NCI-H510A treated with DMSO at 0.1 percent for 48 hours (cell line): Measurements from ENCODE around the gene KCNH6.

Experiments used
- DNase-seq: peaks from one replicate; lab custom pipeline; 2025; lab: John Stamatoyannopoulos, UW

The KCNH6 gene

GRCh38 chr17:63534816-63535455, 11.8 kb downstream of the KCNH6 start:
- DNase-seq, result no peak

GRCh38 chr17:63535640-63536039, 12.5 kb downstream of the KCNH6 start:
- DNase-seq, result no peak

DNA sequence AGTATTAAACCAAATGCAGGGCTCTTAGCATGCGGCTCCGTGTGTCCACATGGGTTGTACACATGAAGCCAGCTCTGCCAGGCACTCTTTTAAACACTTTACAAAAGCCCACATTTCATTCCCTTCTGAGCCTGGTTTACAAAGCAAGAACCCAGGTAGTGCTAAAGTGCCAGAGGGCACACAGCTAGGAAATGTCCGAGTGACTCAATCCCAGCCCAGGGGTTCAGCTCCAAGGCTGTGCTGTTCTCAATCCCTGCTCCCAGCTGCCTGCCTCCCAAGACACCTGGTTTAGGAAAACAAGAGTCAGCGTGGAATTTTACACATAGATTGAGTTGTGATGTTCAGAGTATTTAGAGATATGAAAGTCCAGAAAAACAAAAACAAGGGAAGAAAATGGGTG, 13.8 kb downstream of the KCNH6 start:
- no peak for DNase-seq

DNA sequence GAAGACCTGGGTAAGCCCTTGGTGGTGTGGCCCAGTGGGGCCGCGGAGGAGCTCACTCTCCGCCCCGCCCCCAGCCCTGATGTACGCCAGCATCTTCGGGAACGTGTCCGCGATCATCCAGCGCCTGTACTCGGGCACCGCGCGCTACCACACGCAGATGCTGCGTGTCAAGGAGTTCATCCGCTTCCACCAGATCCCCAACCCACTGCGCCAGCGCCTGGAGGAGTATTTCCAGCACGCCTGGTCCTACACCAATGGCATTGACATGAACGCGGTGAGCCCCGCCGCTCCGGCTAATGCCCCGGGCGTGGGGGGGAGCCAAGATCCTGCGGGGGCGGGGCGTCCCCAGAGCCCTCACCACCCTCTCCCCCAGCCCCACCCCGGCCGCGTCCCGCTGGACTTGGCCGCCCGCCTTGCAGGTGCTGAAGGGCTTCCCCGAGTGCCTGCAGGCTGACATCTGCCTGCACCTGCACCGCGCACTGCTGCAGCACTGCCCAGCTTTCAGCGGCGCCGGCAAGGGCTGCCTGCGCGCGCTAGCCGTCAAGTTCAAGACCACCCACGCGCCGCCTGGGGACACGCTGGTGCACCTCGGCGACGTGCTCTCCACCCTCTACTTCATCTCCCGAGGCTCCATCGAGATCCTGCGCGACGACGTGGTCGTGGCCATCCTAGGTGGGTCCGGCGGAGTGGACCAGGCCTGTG, 15.0 kb downstream of the KCNH6 start:
- no peak for DNase-seq

DNA sequence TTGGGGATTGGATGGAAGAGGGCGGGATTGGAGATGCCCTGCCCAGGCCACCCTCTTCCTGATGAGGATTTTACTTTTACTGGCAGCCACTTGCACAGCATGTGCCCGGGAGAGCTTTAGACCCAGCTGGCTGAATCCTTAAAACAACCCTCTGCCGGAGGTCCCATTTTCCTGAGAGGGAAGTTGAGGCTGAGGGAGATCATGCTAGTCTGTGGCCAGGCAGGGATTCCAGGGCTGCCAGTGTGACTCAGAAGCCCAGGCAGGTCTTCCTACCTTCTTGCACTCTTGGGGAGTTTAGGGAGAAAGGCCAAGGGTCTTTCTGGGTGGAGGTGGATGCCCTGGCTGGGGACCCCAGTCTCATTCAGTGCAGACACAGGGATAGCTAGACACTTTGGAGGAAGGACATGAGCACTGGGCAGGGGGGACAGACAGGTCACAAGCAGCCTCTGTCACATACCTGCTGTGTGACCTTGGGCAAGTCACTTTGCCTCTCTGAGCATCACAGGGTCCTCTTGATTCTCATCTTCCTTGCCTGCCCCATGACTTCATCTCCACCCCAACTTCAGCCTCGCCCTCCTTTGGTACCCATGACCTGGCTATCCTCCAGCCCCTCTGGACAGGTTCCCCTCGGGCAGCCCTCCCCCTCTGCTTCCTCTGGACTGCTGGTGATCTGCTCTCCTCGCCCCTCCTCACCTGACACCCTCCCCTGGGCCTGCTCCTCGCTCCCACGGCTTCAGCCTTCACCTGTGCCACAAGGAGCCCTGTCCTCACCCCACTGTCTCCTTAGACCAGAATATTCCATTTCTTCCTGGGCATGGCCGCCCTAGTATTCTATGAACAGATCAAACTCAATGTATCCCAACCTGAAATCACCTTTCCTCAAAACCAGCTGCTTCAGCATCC, 15.8 kb downstream of the KCNH6 start:
- no peak for DNase-seq

DNA sequence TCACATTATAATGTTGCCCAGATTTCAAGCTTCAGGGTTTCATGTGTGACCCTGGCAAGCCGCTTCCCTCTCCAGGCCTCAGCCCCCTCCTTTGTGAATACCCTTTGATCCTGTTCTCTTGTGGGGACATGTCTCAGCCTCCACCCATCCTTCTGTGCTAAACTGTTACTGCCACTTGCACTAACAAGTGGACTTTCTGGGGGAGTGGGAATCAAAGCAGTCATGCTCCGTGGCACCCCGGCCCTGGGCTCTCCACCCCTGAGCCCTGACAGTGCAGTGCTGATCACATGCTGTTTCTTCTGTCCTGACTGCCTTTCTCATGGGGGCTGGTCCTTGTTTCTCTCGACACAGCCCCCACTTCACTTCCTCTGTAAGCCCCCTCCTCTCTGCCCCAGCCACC, 17.4 kb downstream of the KCNH6 start:
- no peak for DNase-seq

DNA sequence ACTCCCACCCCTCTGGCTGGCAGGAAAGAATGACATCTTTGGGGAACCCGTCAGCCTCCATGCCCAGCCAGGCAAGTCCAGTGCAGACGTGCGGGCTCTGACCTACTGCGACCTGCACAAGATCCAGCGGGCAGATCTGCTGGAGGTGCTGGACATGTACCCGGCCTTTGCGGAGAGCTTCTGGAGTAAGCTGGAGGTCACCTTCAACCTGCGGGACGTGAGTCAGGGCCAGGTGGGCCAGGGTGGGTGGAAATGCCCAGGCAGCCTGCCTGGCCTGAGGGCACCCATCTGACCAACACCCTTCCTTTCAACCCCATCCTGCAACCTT, 19.0 kb downstream of the KCNH6 start:
- DNase-seq, result no peak

DNA sequence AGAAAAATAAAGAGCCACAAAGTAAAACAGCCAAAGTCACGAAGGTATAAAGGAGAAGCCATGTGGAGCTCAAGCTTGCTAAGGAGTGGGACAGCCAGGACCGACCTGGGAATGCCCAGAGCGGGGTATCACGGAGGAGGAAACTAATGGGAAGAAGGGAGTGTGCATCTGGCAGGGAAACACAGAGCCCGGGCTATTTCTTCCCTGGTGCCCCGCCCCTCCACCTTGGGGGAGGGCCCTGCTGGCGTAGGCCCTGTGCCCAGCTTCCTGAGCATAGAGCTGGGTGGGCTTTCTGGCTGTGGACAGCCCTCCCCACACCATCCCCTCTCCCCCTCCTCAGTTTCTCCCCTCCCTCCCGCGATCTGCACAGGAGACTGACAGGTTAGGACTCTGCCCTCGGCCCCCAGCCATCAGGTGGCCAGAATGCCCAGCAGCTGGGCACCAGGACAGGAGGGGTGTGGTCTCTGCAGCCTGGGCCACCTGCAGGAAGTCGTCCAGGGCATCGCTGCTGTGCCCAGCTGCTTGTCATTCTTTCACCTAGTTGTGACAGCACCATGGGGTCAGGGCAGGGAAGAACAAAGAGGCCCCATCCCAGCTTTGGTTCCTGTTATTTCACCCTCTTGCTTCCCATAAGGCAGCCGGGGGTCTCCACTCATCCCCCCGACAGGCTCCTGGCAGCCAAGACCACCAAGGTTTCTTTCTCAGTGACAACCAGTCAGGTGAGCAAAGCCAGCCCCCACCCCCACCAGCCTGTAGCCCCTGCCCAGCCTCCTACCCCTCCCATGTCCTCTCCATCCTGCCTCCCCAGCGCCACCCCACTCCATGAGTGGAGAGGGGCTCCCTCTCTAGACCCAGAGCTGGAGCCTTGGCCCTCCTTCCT, 20.0 kb downstream of the KCNH6 start:
- peak; percentile 79 for DNase-seq

- no peak for DNase-seq
Measured at GRCh38 chr17:63543822-63544420, 20.8 kb downstream of the KCNH6 start.

GRCh38 chr17:63544467-63545301, 21.5 kb downstream of the KCNH6 start:
- no peak for DNase-seq

DNA sequence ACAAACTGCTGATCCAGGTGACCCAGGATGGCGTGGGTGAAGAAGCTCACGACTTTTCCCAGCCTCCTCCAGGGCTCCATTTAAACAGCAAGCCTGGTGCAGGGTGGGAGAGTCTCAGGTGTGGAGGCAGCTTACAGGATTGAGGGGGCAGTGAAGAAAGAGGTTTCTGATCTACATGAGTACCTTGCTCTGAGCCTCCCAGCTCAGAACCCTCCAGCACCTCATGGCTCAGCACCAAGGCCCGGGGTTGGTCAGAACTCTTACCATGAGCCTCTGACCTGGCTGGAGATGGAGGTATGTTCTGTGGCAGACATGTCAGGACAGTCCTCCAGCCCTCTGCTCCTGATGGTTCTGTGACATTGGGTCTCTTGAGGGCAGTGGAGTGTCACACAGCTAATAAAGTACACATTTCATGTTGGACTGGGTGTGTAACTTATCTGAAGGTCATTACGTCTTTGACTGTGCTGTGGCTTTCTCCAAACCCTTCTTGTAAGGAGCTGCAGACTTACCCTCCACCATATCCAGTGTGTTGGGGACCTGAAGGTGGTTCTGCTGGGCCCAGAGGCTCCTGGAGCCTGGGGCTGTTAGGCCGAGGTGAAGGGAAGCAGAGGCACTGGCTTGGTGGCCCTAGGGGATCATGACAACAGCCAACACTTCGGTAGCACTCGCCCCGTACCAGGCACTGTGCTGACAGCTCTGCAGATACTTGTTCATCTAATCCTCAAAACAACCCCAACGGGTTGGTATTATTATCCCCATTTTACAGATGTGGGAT, 23.3 kb downstream of the KCNH6 start:
- no peak for DNase-seq

DNA sequence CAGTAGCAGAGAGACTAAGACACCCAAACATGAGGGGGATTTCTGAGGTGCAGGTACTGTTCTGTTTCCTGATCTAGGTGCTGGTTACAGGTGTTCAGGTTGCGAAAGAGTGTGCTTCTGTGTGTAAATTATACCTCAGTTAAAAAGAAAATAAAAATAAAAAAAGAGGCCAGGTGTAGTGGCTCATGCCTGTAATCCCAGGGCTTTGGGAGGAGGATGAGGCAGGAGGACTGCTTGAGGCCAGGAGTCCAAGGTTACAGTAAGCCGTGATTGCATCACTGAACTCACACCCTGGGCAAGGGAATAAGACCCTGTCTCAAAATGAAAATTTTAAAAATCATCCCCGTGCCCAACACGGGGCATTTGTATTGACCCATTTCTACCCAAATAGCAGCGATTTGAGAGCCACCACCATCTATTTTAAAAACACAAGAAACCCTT, 23.9 kb downstream of the KCNH6 start:
- DNase-seq, result no peak

GRCh38 chr17:63549289-63549945, 26.3 kb downstream of the KCNH6 start:
- no peak for DNase-seq

GRCh38 chr17:63549946-63550816, 27.0 kb downstream of the KCNH6 start, which contains the start of gene DCAF7:
DCAF7 (plus strand) TSS chr17:63550477; CDS start chr17:63550678, 201 bp downstream.
- DNase-seq, result peak; percentile 100

DNA sequence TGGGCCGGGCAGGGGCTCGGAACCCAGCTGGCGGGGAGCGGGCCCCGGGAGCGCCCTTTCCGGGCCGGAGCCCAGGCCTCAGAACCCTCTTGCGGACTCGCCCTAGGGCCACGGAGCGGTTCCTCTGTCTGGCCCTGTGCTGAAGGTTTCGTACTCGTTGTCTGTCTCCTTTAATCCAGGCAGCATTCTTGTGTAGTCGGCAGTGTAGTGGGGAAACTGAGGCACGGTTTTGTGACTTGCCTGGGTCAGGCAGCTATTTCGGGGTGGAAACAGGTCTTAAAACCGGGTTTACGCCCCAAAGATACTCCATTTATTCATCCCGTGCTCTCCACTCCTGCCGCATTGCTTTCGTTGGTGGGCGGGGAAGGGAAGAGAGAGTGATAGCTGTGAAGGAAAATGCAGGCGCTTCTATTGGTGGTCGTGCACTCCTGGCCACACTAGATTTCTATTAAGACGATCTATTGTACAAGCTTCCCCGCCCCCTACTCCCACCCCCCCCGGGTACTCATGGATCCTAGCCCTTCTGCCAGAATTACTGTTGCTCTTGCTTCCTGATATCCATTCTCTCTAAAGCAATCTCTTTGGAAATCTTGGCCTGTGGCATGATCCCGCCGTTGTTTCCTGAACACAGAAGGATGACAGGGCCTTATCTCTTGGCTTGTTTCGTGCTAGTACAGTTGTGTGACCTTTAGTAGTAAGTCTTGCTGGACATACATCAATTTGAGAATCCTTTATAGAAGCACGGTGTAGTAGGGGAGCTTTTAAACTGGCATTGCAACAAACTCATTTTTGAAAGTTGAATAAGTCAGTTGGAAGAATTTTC, 27.9 kb downstream of the KCNH6 start:
- peak; percentile 76 for DNase-seq

GRCh38 chr17:63552211-63552610, 29.1 kb downstream of the KCNH6 start:
- DNase-seq, result no peak

DNA sequence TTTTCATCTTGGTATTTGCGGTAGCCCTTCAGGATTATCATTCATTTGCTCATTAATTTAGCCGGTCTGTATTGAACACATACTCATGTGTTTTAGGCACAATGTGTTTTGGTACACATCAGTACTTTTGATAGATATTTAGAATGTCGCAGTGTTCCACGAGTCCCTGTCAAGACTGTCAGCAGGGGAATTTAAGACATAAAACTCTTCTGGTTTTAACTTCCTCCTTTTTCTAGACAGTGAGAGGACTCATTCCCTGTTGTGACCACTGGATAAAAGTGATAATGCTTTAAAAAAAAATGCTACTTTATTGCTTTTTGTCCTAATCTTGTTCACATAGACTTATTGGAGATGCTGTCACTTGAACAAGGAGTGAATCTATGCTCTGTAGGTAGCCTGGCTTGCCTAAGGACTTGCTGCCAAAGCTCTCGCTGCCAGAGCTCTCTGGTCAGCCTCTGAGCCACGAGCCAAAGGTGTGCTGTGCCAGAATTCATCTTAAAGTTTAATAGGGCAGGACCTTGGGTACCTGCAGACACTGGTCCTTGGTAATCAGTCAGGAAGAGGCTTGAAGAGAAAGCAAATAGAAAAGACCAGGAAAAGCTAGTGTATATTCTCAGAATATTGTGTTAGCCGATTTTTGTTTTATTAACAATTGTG, 32.5 kb downstream of the KCNH6 start:
- no peak for DNase-seq
